Measurements from ENCODE around the gene GET4. TPM values are rescaled to one million over a fixed set of nuclear protein-coding genes. Genes with fewer than 3 reads are reported as not detected.

The GET4 gene
- polyA plus RNA-seq, 3 donors = 20.1 to 36.8 (median 25.5) TPM

DNA sequence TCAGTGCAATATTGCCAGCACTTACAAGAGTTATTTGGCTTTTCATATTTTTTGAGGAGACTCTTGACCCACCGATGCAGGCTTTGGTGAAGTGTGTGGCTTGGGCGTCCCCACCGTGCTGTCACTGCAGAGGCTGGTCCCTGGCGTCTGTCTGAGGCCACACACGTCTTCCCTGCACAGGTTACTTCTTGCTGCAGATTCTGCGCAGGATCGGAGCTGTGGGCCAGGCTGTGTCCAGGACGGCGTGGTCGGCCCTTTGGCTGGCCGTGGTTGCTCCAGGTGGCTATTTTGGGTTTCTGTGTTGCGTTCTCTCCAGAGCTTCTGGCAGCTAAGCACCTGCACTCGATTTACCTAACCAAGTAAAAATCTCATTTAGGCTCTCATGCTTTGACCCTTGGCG is 25.1 kb upstream of the GET4 start:
- Histone ChIP-seq H3K27me3 (ENCODE audit: control insufficient read depth in 2 of 2, insufficient read depth in 2 of 2, low read length in 2 of 2) (no peaks in the 10 kb centered on the region), H3K79me2 (ENCODE audit: insufficient read depth, low read length) (no peaks in the 10 kb centered on the region), H3K36me3 (replicated peaks in 1 of 2; ENCODE audit: control insufficient read depth in 1 of 2, insufficient read depth in 2 of 2, low read length in 2 of 2) (peaks cover 64 to 83% of the 10 kb centered on the region in 2 donors), H4K20me1 (ENCODE audit: insufficient read depth, low read length) (no peaks in the 10 kb centered on the region), H3K4me2 (replicated peaks; ENCODE audit: extremely low read depth, low read length, poor library complexity, severe bottlenecking) (no peak overlapping the region), H3K27ac (ENCODE audit: low read depth in 1 of 2, low read length in 2 of 2) (no peak overlapping the region), H3K4me1 (ENCODE audit: control insufficient read depth in 1 of 2, insufficient read depth in 2 of 2, low read length in 2 of 2) (no peaks in the 10 kb centered on the region), H3K4me3 (replicated peaks in 1 of 3; ENCODE audit: low read depth in 2 of 3, low read length in 3 of 3) (no peak overlapping the region), H3K9me3 (replicated peaks in 1 of 2; ENCODE audit: control insufficient read depth in 1 of 2, insufficient read depth in 1 of 2, low read length in 2 of 2) (peaks cover 3 to 20% of the 10 kb centered on the region in 2 donors), H3K9ac (ENCODE audit: insufficient read depth, low read length, poor library complexity, severe bottlenecking) (no peak overlapping the region), H2AFZ (ENCODE audit: insufficient read depth, low read depth, low read length, poor library complexity, severe bottlenecking) (no peak overlapping the region)
- no peak for DNase-seq
- intact Hi-C loops (cut with micrococcal nuclease) = no loop called here
- Mint-ChIP-seq H3K9me3 (peaks cover 2 to 17% (median 13%) of the 10 kb centered on the region in 7 donors), H3K27me3 (ENCODE audit: low read depth in 3 of 3) (no peaks in the 10 kb centered on the region), H3K27ac (no peak overlapping the region), H3K36me3 (peaks cover 77 to 86% of the 10 kb centered on the region in 2 donors), H3K4me1 (no peaks in the 10 kb centered on the region), H3K4me3 (no peak overlapping the region)
- 92% methylated on average over 13 of the region's 14 CpGs for WGBS (ENCODE audit: insufficient coverage)
- TF ChIP-seq, protein P1, sequence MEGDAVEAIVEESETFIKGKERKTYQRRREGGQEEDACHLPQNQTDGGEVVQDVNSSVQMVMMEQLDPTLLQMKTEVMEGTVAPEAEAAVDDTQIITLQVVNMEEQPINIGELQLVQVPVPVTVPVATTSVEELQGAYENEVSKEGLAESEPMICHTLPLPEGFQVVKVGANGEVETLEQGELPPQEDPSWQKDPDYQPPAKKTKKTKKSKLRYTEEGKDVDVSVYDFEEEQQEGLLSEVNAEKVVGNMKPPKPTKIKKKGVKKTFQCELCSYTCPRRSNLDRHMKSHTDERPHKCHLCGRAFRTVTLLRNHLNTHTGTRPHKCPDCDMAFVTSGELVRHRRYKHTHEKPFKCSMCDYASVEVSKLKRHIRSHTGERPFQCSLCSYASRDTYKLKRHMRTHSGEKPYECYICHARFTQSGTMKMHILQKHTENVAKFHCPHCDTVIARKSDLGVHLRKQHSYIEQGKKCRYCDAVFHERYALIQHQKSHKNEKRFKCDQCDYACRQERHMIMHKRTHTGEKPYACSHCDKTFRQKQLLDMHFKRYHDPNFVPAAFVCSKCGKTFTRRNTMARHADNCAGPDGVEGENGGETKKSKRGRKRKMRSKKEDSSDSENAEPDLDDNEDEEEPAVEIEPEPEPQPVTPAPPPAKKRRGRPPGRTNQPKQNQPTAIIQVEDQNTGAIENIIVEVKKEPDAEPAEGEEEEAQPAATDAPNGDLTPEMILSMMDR (IDR thresholded peaks at IDR 0.05) = no peak

DNA sequence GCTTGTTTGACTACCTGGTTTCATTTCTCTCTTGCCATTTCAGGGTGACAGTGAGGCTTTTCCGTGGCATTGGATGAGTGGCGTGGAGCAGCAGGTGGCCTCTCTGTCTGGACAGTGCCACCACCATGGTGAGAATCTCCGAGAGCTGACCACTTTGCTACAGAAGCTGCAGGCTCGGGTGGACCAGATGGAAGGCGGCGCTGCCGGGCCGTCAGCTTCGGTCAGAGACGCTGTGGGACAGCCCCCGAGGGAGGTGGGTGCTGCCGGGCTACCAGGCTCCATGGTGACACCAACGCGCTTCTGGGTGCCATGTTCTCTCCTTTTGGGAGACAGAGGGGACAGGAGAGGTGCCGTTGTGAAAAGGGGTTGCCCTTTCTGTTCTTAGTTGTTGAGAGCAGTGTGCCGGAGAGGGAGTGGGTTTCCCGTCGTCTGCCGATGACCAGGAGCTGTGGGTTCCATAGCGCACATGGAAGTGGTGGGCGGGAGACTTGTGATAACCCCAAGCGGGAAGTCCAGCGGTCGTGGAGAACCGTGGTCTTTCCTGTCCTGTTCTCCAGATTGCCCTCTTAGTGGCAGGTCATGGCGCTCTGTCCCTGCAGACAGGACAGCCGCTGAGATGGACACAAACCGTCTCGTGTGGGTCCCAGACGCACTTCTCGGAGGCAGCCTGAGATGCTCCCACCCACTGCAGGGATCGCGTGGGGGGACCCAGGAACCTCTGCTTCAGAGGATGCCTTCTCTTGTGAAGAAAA is 22.8 kb upstream of the GET4 start:
- H3K27ac Mint-ChIP-seq = peak overlapping the region in 1 of 7 donors; percentile 18
- Histone ChIP-seq H3K36me3 (replicated peaks in 1 of 2; ENCODE audit: control insufficient read depth in 1 of 2, insufficient read depth in 2 of 2, low read length in 2 of 2) (peaks cover 75 to 99% of the 10 kb centered on the region in 2 donors), H4K20me1 (ENCODE audit: insufficient read depth, low read length) (no peaks in the 10 kb centered on the region), H3K9me3 (replicated peaks in 1 of 2; ENCODE audit: control insufficient read depth in 1 of 2, insufficient read depth in 1 of 2, low read length in 2 of 2) (no peaks in the 10 kb centered on the region), H3K27me3 (ENCODE audit: control insufficient read depth in 2 of 2, insufficient read depth in 2 of 2, low read length in 2 of 2) (no peaks in the 10 kb centered on the region), H3K4me2 (replicated peaks; ENCODE audit: extremely low read depth, low read length, poor library complexity, severe bottlenecking) (no peak overlapping the region), H2AFZ (ENCODE audit: insufficient read depth, low read depth, low read length, poor library complexity, severe bottlenecking) (no peak overlapping the region), H3K9ac (ENCODE audit: insufficient read depth, low read length, poor library complexity, severe bottlenecking) (no peak overlapping the region), H3K27ac (ENCODE audit: low read depth in 1 of 2, low read length in 2 of 2) (no peak overlapping the region), H3K4me1 (ENCODE audit: control insufficient read depth in 1 of 2, insufficient read depth in 2 of 2, low read length in 2 of 2) (no peaks in the 10 kb centered on the region), H3K79me2 (ENCODE audit: insufficient read depth, low read length) (no peaks in the 10 kb centered on the region), H3K4me3 (replicated peaks in 1 of 3; ENCODE audit: low read depth in 2 of 3, low read length in 3 of 3) (no peak overlapping the region)
- DNase-seq = no peak
- H3K9me3 Mint-ChIP-seq = peaks cover 0 to 1% (median under 1%) of the 10 kb centered on the region in 7 donors
- H3K4me1 Mint-ChIP-seq = no peaks in the 10 kb centered on the region
- H3K4me3 Mint-ChIP-seq = no peak overlapping the region
- TF ChIP-seq, protein P1 (IDR thresholded peaks at IDR 0.05) = no peak
- peaks cover 89 to 95% of the 10 kb centered on the region in 2 donors for H3K36me3 Mint-ChIP-seq
- H3K27me3 Mint-ChIP-seq (ENCODE audit: low read depth in 3 of 3) = peaks cover 0 to 2% (median 0%) of the 10 kb centered on the region in 3 donors
- intact Hi-C loops (cut with micrococcal nuclease) = no loop called here
- 89% methylated on average over 30 of the region's 33 CpGs for WGBS (ENCODE audit: insufficient coverage)
